Left renal cortex interstitium (tissue), 4 donors: ENCODE data around the gene CSGALNACT2. TPM values are rescaled to one million over a fixed set of nuclear protein-coding genes. Genes with fewer than 3 reads are reported as not detected.
"Not testable (repeated sequence)": the region's sequence is repeated elsewhere in the genome, so short reads cannot be mapped to it uniquely, and the experiment has no call there.

Experiments used
- DNase-seq, 4 donors: peaks; one replicate each; pipeline ENCODE4 v3.0.0-alpha.2; 2013; ENCODE audit warnings: low read depth in 4 of 4, low spot score in 2 of 4, missing footprints in 1 of 4
- polyA plus RNA-seq, 4 donors: library from polyadenylated mRNA; unstranded; fragments of 120-200 nt; gene quantifications; one replicate each; pipeline ENCODE4 v1.2.1, GENCODE V29; 2013; ENCODE audit not compliant: insufficient read length in 4 of 4

Gene CSGALNACT2
- polyA plus RNA-seq, 4 donors: 17.6 to 21.5 (median 18.6) TPM

DNA sequence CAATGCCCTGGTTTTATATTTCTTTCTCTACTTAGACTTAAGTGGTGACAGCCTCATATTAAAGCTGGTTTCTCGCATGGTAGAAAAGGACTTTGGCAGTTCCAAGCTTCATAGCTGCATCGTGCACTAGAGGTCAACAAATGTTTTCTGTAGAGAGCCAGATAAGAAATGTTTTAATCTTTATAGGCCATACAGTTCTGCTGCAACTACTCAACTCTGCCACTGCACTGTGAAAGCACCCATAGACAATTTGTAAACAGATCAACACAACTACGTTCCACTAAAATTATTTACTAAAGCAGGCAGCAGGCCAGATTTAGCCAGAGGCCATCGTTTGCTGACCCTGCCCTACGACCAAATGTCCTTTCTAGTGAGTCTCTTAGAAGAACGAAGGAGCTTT lies 36.7 kb downstream of the CSGALNACT2 start:
- no peak for DNase-seq

DNA sequence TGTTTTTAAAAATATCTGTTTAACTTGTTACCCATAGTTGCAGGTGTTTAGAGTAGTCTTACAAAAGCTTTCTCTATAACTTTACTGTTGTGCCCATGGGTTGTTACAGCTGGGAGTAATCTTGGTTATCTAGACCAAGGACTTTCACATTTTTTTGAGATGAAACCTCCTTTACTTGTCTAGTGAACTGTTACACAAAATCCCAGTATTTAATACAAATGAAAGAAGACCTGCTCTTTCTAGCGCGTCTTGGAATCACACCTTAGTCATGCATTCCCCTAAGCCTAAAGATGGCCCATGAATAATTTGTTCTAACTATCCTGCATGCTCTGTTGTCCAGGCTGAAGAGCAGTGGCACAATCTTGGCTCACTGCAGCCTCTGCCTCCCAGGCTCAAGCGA lies 38.0 kb downstream of the CSGALNACT2 start:
- DNase-seq: no peak

DNA sequence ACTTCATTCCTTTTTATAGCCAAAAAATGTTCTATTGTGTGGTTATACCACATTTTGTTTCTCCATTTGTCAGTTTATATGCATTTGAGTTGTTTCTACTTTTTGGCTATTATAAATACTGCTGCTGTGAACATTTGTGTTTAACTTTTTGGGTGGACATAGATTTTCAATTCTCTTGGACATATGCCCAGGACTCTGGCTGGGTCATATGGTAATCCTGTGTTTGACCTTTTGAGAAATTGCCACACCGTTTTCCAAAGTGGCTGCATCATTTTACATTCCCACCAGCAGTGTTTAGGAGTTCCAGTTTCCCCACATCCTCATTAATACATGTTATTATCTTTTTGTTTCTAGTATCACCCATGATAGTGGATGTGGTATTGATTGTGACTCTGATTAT lies 39.4 kb downstream of the CSGALNACT2 start:
- DNase-seq: no peak

DNA sequence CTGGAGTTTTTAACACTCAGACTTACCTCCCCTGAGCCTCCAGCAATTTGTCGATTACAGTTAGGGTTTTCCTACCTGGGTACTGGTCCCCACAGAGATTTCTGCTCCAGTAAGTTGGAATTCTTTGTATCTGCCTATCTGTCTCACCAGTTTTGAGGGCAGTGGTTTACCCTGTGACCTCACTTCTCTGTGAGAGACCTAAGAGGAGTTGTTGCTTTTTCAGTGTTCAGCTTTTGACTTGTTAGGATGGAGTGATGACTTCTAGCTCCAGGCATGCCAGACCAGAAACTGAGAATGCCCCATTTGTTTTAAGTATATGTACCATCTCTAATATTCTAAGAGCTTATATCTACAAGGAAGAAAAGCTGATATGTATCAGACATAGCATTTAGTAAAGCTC lies 42.9 kb downstream of the CSGALNACT2 start:
- no peak for DNase-seq

DNA sequence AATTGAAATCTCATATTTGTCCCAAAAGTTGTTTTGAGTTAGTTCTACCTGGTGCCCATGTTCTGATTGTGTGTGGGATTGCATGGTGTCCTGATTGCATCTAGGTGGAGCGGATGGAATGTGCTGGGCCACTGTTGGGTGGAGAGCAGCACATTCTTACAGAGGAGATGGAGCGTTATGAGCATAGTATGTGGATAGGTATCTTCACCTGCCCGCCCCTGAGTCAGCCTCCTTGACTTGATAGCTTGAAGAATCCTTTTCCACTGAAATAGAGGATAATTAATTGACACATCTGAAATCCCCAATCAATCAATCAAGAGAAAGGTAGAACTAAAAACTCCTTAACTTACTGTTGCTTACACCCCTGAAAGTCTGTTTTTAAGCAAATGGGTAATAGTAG lies 45.5 kb downstream of the CSGALNACT2 start:
- DNase-seq: not testable (repeated sequence)

DNA sequence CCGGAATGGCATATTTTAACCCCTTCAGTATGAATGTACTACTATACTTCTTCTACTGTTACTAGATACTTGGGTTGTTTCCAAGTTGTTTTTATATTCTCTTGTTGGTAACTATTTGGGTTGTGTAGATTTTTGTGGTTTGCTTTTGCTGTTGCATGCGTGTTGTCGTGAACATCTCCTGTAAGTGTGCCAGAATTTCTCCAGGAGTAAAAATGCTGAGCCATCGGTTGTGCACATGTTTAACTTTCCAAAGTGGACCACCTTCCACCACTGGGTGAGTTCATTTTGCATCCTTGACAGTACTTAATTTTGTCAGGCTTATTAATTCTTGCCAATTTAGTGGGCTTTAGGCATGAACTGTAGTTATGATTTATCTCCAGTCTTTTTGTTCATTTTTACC lies 47.9 kb downstream of the CSGALNACT2 start:
- DNase-seq: no peak

DNA sequence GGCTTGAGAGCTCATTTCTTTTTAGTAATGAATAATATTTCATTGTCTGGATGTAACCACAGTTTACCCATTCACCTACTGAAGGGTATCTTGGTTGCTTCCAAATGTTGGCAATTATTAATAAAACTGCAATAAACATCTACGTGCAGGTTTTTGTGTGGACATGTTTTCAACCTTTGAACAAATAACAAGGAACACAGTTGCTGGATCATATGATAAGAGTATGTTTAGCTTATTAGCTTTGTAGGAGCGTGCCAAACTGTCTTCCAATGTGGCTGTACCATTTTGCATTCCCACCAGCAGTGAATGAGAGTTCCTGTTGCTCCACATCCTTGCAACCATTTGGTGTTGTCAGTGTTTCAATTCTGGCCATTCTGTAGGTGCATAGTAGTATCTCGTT lies 49.0 kb downstream of the CSGALNACT2 start:
- DNase-seq: no peak

DNA sequence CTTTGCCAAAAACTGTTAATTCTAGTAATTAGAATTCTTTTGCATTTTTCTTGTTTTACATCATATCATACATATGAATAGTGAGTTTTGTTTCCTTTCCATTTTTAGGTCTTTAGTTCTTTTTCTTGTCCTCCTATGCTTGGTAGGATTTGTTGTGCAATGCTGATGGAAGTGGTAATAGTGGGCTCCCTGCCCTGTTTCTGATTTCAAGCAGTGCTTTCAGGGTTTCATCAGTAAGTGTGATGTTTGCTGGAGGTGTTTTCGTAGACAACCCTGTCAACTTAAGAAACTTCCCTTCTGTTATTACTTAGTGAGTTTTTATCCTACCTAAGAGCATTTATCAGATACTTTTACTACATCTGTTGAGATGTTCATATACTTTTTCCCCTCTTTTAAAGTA lies 50.5 kb downstream of the CSGALNACT2 start:
- no peak for DNase-seq

DNA sequence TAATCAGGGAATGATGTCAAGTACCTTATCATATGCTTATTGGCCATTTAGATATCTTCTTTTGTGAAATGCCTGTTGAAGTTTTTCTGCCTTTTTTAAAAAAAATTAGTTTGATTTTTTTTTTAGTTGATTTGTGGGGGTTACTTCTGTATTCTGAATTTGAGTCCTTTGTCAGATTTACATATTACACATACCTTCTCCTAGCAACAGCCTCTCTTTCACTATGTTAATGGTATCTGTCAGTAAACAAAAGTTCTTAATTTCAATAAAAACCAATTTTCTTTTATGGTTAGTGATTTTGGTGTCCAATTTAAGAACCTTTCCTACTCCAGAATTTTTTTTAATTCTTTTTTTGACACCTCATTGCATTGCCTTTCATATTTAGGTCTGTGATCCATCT lies 52.0 kb downstream of the CSGALNACT2 start:
- no peak for DNase-seq

DNA sequence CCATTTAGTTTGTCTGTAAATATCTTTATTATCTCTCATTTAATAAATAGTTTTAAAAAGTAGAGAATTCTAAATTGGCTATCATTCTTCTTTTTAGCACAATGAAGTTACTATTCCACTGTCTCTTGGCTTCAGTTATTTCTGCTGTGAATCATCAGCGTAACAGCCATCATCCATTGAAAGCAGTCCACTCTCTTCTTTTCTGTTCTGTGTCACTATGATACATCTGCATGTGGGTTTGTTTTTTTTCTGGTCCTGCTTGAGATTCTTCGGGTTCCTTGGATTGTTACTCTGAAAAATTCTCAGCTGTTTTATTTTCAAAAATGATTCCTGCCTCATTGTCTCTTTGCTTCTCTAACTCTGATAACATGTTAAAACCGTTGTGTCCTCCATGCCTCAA lies 52.5 kb downstream of the CSGALNACT2 start:
- no peak for DNase-seq

DNA sequence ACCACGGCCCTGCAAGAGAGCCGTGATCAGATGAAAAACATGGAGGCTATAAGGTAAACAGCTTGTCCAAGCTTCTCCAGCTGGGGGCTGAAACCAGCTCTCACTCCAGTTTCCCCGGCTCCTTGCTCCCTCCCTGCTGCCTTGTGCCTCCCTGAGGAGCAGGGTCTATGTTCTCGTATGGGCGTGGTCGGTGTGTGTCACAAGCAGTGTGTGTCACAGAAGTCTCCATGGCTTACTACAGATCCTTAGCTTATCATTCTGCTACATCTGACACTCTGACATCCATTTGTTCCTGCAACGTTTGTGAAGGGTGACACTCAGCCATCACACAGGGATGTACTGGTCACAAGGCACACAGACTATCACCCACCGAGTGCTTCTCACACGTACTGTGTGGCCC lies 54.6 kb downstream of the CSGALNACT2 start:
- no peak for DNase-seq

DNA sequence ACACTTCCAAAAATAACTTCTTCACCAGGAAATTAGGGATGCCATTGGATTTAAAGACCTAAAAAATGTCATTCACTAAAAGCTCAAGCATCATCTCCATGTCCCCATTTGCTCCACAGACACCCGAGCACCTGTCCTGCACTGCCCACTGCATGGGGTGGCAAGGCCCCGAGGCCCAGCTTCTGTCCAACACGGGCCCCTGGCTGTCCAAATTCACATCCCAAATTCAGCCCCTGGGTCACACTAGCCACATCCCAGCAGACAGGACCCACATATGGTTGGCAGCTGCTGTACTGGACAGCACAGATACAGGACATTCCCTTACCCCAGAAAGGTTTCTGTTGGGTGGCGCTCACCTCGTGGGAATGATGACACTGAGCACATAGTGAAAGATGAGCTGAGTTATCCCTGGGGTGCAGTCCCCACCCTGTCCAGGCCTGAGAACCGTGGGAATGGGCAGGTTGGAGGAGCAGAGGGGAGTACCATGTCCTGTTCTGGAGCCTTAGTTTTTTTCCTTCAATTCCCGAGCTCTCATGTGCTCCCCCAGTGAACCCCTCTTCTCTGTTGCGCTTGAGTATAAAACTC lies 55.3 kb downstream of the CSGALNACT2 start:
- no peak for DNase-seq

DNA sequence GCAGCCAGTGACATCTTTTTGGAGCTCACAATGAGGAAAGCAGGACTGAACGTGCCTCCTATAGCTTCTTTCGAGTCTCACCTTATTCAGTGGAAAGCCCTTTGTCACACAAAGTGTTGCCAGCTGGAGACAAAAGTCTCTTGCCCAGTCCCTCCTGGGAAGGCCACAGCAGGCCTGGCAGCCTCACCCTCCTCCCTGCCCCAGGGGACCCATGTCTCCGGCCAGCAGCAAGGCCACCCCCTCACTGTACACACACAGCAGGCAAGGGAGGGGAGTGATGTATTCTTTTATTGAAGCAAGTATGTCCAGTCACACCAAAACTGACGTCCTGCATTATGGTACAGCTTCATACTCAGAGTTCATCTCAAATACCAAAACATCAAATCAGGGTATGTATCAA lies 56.0 kb downstream of the CSGALNACT2 start:
- no peak for DNase-seq

DNA sequence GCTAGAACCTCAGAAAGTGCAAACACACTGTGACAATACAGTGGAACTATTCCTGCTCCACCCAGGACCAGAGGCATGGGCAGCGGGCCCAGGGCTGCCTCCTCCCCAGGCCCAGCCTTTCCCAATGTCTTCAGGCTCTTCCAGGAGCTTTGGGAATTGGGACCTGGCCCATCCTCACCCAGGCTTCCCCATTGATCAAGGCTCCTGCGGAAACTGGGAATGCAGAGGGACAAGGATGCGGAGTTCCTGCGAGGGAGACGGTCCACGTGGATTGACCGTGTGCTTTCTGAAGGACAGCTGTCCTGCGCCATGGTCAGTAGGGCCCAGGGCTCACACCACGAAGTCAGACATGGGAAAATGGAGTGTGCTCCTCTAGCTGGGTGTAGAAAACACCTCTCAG lies 56.6 kb downstream of the CSGALNACT2 start:
- no peak for DNase-seq

DNA sequence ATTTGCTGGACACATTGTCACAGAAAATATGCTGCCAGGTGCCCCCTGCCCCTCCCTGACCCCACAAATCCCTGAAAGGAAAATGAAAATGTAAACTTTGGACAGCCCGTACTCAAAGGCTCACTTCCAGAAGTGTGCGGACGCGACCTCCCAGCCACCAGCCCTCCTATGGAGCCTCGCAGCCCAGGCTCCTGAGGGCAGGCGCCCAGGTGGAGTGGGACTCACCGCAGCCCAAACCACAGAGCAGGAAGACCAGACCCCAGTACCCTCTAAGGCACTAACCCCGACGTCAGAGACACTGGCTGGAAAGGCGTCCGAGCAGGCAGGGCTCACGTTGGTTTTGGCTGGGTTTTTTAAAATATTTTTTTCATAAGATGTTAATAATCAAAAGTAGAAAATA lies 57.3 kb downstream of the CSGALNACT2 start:
- no peak for DNase-seq

DNA sequence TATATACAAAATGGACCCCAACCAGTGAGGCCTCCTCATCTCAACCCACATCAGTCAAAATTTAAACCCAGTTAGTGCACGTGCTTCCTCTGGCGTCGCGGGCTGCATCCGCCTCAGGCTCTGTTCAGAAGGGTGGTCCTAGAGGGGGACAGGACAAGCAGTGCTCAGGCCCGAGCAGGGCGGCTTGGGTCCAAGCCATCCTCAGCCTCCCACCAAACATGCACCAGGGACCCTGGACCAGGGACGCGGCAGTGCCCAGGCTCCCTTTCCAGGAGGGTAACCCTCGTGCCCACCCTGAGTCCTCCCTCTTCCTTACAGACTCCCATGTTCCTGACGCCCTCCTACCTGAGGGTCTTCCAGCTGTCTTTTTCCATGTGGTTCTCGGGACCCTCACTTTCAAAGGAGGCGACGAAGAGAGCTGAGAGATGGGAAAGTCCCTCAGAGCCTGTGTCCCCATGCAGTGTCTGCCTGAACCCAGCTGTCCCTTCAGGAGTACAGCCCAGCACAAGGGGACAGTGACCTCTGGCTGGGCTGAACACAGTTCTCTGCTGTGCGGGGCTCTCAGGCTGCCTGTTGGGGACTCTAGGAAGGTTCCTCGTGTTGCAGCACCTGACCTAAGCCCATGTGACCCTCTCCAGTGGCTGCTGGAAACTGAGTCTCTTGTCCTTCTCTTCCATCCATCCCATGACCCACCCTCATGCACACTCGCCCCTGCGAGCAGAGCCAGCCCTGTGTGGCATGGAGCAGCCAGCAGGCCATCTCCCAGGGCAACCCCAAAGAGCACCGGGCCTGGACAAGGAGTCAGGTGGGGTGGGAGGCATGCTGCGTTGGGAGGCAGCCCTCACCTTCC lies 58.1 kb downstream of the CSGALNACT2 start:
- no peak for DNase-seq

DNA sequence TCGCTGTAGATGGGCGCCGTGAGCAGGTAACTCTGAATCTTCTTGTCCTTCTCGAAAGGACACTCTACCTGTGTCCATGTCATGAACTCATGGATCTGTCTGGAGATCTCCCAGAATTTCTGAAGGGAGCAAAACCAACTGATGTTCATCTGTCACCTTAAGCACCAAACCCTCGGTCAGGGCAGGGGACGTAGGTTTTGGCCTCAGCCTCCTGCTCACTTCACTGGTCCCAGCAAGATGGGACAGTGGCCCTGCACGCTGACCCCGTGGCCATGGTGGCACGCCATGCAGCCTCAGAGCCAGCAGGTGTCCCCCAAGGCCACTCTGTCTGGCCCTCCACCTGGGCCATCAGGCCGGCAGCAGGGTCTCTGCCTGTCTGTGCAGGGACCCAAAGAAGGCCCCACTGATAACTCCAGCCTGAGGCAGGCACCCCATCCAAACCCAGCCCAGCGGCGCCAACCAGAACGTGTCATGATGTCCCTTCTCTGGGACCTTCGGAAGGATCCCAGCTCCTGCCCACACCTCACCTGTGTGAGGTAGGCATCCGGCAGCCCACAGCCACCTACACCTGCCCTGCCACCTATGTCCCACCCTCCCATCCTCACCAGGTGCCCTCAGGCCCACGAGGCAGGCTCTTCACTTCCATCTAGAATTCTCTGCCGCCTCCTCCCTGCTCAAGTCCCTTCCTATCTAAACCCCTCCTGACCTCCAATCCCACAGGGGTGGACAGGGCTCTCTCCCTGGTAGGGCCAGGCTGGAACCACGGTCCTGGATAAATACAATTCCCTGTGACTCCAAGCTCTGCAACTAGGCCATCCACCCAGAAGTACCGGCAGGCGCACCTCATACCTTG lies 59.0 kb downstream of the CSGALNACT2 start:
- no peak for DNase-seq

DNA sequence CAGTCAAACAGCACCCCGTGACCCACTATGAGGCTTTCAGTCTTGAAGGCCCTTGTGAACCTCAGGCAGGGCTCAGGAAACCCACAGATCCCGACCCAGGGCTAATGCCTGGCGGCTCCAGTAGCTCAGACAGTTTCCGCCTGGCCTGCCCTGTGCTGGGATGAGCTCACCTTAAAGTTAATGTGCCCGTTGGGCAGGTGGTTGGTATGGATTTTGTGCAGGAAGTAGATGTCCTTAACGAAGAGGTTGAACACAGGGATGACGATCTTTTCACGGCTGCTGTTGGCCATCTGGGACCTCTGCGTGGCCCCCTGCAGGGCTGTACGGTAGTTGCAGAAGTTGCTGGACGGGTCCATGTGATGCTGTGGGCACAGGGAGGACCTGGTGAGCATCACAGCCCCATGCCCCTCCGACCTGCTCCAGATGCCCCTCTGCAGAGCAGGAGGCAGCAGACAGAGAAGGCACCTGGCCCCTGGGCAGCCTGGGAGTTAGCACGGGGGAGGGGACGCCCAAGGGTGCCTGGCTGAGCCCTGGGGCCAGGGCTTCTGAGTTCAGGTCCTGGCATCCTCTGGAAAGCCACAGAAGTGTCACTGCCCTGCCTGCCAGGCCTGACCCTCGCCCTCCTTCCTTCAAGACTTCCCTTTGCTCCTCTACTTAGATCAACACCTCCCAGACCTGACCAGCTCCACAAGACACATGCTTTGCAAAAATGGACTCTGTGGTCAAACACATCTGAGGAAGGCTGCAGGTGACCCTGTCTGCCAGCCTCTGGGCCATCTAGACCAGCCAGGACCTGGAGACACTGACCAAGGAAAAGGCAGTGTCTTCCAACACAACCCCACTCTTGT lies 59.8 kb downstream of the CSGALNACT2 start:
- DNase-seq: no peak

DNA sequence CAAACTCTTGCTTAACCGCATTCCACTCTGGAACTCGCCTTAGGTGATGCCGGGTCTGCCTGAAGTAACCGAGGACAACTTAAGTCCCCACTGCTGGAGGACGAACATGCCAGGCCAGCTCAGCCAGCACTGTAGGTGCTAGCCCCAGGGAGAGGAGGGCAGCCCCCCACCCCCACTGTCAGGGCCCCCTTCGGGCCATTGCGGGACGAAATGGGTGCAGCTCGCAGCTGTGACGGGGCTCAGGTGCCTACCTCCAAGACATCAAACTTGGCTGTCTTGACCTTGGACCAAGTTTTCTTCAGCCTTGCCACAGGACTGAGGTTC lies 60.4 kb downstream of the CSGALNACT2 start:
- DNase-seq: no peak

DNA sequence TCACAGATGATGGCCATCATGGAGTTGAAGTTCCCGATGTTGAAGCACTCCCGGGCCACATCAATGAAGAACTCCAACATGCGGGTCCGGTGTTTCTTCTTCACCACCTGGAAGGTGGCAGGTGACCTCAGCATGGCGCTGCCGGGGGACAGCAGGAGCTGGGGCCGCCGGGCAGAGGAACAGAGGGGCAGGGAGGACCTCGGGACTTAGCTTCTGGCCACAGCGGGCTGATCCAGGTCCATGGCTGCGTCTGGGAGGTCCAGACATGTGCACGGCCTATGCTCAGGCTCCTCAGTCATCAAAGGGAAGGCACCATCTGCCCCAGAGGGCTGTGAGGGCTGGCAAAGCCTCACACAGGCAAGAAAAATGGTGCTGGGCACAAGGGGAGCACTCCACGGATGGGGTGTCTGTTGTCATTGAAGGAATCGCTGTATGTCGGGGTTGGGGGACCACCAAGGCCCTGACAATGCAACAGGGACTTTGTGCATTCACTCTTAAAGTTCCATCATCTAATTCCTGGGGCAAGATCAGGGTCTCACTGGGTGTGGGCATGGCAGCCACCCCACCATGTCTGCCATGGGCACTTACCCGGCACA lies 60.9 kb downstream of the CSGALNACT2 start:
- DNase-seq: no peak
